Upper lobe of left lung (tissue), 6 donors: ENCODE results near the gene LIPT2. TPM values are rescaled to one million over a fixed set of nuclear protein-coding genes. Genes with fewer than 3 reads are reported as not detected.
"Not testable (repeated sequence)": the region's sequence is repeated elsewhere in the genome, so short reads cannot be mapped to it uniquely, and the experiment has no call there.

ENCODE experiments used
- ATAC-seq, 2 donors: fragments of 200-7000 bp; cut with Tn5 transposase; one replicate each; pipeline ENCODE4 v1.9.1; 2022; ENCODE audit warnings: mild to moderate bottlenecking in 2 of 2, moderate library complexity in 2 of 2; ENCODE audit not compliant: low FRiP score in 2 of 2
- DNase-seq, 2 donors: peaks; one replicate each; pipeline ENCODE4 v3.0.0-alpha.2; 2019 to 2020
- H3K27ac ChIP-seq, 4 donors: fragments of 200-600 bp; sonication (generic); one replicate each; pipeline ENCODE4 v1.5.1; 2016 to 2019
- H3K27me3 ChIP-seq, 4 donors: fragments of 200-600 bp; sonication (generic); one replicate each; pipeline ENCODE4 v1.5.1; 2017 to 2019
- H3K36me3 ChIP-seq, 4 donors: fragments of 200-600 bp; sonication (generic); one replicate each; pipeline ENCODE4 v1.5.1; 2016 to 2019
- H3K4me1 ChIP-seq, 4 donors: fragments of 200-600 bp; sonication (generic); one replicate each; pipeline ENCODE4 v1.5.1; 2018 to 2019
- H3K4me3 ChIP-seq, 4 donors: fragments of 200-600 bp; sonication (generic); one replicate each; pipeline ENCODE4 v1.5.1; 2017 to 2019; ENCODE audit warnings: mild to moderate bottlenecking in 2 of 4, moderate library complexity in 1 of 4
- H3K9me3 ChIP-seq, 4 donors: fragments of 200-600 bp; sonication (generic); one replicate each; pipeline ENCODE4 v1.5.1; 2018 to 2019
- EP300 ChIP-seq, 4 donors: sonication (generic); formaldehyde crosslinking; IDR thresholded peaks; one replicate each; pipeline ENCODE4 v1.5.1; 2017; ENCODE audit warnings: antibody characterized with exemption in 4 of 4, control low read depth in 2 of 4
- POLR2A ChIP-seq, 4 donors: fragments of 450-650 bp; IDR thresholded peaks; one replicate each; pipeline ENCODE4 v1.5.1; 2016 to 2017; ENCODE audit warnings: antibody characterized with exemption in 4 of 4, mild to moderate bottlenecking in 2 of 4
- POLR2AphosphoS5 ChIP-seq, 2 donors: sonication (generic); formaldehyde crosslinking; IDR thresholded peaks; one replicate each; pipeline ENCODE4 v1.5.1; 2017; ENCODE audit warnings: antibody characterized with exemption in 2 of 2
- WGBS, 2 donors: methylation state at CpG; one replicate each; pipeline ENCODE4 v1.1.5; 2017 to 2018; 5-methylcytosine and 5-hydroxymethylcytosine counted together
- total RNA-seq, 6 donors: library from RNA; depleted of rRNA in 4 of 6; stranded (reverse); fragments of >200 nt in 4 of 6; gene quantifications; one replicate each; pipeline versions ENCODE4 v1.1.0 to v1.2.1, GENCODE V29; 2016 to 2021
- TF ChIP-seq, protein P1 (sequence below), 6 experiments: fragments of 450-650 bp in 4 of 6; fragments of 200-600 bp in 2 of 6; sonication (generic) in 2 of 6; IDR thresholded peaks; one replicate each; pipeline ENCODE4 v1.5.1; 2016 to 2019; ENCODE audit warnings: antibody characterized with exemption in 6 of 6
- donor health status: DM: no; HTN: no; CAD: no; lungs with moderate emphysema.
- donor health status: DM: no; HTN: yes; CAD: no; lungs with severe emphysema.

LIPT2 gene
- total RNA-seq, 6 donors from 2014 or later, result 3.3 to 8.5 (median 6.3) TPM

- H3K36me3 ChIP-seq, result no peaks in the 10 kb centered on the region
- H3K4me1 ChIP-seq, result no peaks in the 10 kb centered on the region
- no peaks in the 10 kb centered on the region for H3K9me3 ChIP-seq
- ATAC-seq, result no peak
- DNase-seq, result no peak
- no peak overlapping the region for H3K4me3 ChIP-seq
- no peak overlapping the region for H3K27ac ChIP-seq
- 58 to 65% methylated on average over 12 of the region's 12 CpGs for WGBS, 2 donors
- TF ChIP-seq POLR2A (IDR thresholded peaks at IDR 0.05) (no peak), EP300 (IDR thresholded peaks at IDR 0.05) (no peak), POLR2AphosphoS5 (IDR thresholded peaks at IDR 0.05) (no peak)
- TF ChIP-seq, protein P1, sequence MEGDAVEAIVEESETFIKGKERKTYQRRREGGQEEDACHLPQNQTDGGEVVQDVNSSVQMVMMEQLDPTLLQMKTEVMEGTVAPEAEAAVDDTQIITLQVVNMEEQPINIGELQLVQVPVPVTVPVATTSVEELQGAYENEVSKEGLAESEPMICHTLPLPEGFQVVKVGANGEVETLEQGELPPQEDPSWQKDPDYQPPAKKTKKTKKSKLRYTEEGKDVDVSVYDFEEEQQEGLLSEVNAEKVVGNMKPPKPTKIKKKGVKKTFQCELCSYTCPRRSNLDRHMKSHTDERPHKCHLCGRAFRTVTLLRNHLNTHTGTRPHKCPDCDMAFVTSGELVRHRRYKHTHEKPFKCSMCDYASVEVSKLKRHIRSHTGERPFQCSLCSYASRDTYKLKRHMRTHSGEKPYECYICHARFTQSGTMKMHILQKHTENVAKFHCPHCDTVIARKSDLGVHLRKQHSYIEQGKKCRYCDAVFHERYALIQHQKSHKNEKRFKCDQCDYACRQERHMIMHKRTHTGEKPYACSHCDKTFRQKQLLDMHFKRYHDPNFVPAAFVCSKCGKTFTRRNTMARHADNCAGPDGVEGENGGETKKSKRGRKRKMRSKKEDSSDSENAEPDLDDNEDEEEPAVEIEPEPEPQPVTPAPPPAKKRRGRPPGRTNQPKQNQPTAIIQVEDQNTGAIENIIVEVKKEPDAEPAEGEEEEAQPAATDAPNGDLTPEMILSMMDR (IDR thresholded peaks at IDR 0.05), result no peak
- no peaks in the 10 kb centered on the region for H3K27me3 ChIP-seq
Observed at GRCh38 chr11:74520927-74521665, 27.6 kb upstream of the LIPT2 start.

GRCh38 chr11:74520316-74520715 lies 26.8 kb upstream of the LIPT2 start:
- no peak overlapping the region for H3K4me3 ChIP-seq
- no peaks in the 10 kb centered on the region for H3K27me3 ChIP-seq
- no peak for DNase-seq
- TF ChIP-seq POLR2AphosphoS5 (IDR thresholded peaks at IDR 0.05), result no peak
- TF ChIP-seq POLR2A (IDR thresholded peaks at IDR 0.05), result no peak
- TF ChIP-seq, protein P1 (IDR thresholded peaks at IDR 0.05), result no peak
- TF ChIP-seq EP300 (IDR thresholded peaks at IDR 0.05), result no peak
- no peak for ATAC-seq
- no peaks in the 10 kb centered on the region for H3K36me3 ChIP-seq
- no peak overlapping the region for H3K27ac ChIP-seq
- 59 to 74% methylated on average over 1 of the region's 1 CpG for WGBS, 2 donors
- no peaks in the 10 kb centered on the region for H3K9me3 ChIP-seq
- H3K4me1 ChIP-seq, result no peaks in the 10 kb centered on the region

GRCh38 chr11:74519710-74520109 lies 26.2 kb upstream of the LIPT2 start:
- no peak for TF ChIP-seq POLR2A (IDR thresholded peaks at IDR 0.05)
- TF ChIP-seq EP300 (IDR thresholded peaks at IDR 0.05), result no peak
- TF ChIP-seq POLR2AphosphoS5 (IDR thresholded peaks at IDR 0.05), result no peak
- TF ChIP-seq, protein P1 (IDR thresholded peaks at IDR 0.05), result no peak
- Histone ChIP-seq H3K27ac (no peak overlapping the region), H3K27me3 (no peaks in the 10 kb centered on the region), H3K4me3 (no peak overlapping the region), H3K36me3 (no peaks in the 10 kb centered on the region), H3K9me3 (no peaks in the 10 kb centered on the region), H3K4me1 (no peaks in the 10 kb centered on the region)
- 81 to 93% methylated on average over 3 of the region's 3 CpGs for WGBS, 2 donors
- ATAC-seq (no peak), DNase-seq (no peak)

GRCh38 chr11:74517592-74517991 lies 24.1 kb upstream of the LIPT2 start:
- H3K4me3 ChIP-seq, DNase-seq, H3K27ac ChIP-seq, H3K4me1 ChIP-seq, H3K9me3 ChIP-seq, ATAC-seq, H3K36me3 ChIP-seq, H3K27me3 ChIP-seq: not testable (repeated sequence)
- 82 to 89% methylated on average over 6 of the region's 6 CpGs for WGBS, 2 donors

GRCh38 chr11:74507582-74507981 lies 14.1 kb upstream of the LIPT2 start:
- no peak for TF ChIP-seq POLR2A (IDR thresholded peaks at IDR 0.05)
- TF ChIP-seq POLR2AphosphoS5 (IDR thresholded peaks at IDR 0.05), result no peak
- TF ChIP-seq EP300 (IDR thresholded peaks at IDR 0.05), result no peak
- TF ChIP-seq, protein P1 (IDR thresholded peaks at IDR 0.05), result no peak
- Histone ChIP-seq H3K9me3 (peaks cover 0 to 1% (median 0%) of the 10 kb centered on the region in 4 donors), H3K27ac (no peak overlapping the region), H3K27me3 (no peaks in the 10 kb centered on the region), H3K4me3 (no peak overlapping the region), H3K4me1 (no peaks in the 10 kb centered on the region), H3K36me3 (no peaks in the 10 kb centered on the region)
- WGBS, 2 donors, result 45 to 76% methylated on average over 2 of the region's 2 CpGs
- DNase-seq, result no peak
- no peak for ATAC-seq
